Thyroid gland (tissue), 4 donors: Measurements from ENCODE around the gene PCDHGB6.
"Not testable (repeated sequence)": the region's sequence is repeated elsewhere in the genome, so short reads cannot be mapped to it uniquely, and the experiment has no call there.

Source experiments
- CTCF ChIP-seq, 6 experiments: fragments of 200-600 bp in 3 of 6; fragments of 450-650 bp in 3 of 6; sonication (generic) in 3 of 6; IDR thresholded peaks; one replicate each; pipeline ENCODE4 v1.5.1; 2016 to 2019; ENCODE audit warnings: antibody characterized with exemption in 6 of 6, mild to moderate bottlenecking in 2 of 6, inconsistent platforms in 1 of 6, moderate library complexity in 1 of 6
- POLR2A ChIP-seq, 2 donors: fragments of 450-650 bp; IDR thresholded peaks; one replicate each; pipeline ENCODE4 v1.6.1; 2017; ENCODE audit warnings: antibody characterized with exemption in 2 of 2, mild to moderate bottlenecking in 2 of 2, moderate library complexity in 1 of 2

GRCh38 chr5:141414548-141415274 lies 6.9 kb downstream of the PCDHGB6 start:
- TF ChIP-seq CTCF, POLR2A (IDR thresholded peaks at IDR 0.05): not testable (repeated sequence)
